DND-41 (cell line): ENCODE measurements around the gene ZNF783.

Source experiments
- EZH2 ChIP-seq: IDR thresholded peaks from 3 replicates; pipeline ENCODE4 v1.6.1; 2012; ENCODE audit warnings: borderline replicate concordance, low read depth, mild to moderate bottlenecking, moderate library complexity, low read length, inconsistent platforms; ENCODE audit not compliant: severe bottlenecking
- TF ChIP-seq, protein P1 (sequence below): IDR thresholded peaks from 2 replicates; pipeline ENCODE4 v1.5.1; 2012; ENCODE audit warnings: borderline replicate concordance, low read length, moderate library complexity, mild to moderate bottlenecking; ENCODE audit not compliant: poor library complexity, severe bottlenecking; ENCODE audit errors: extremely low read depth

DNA sequence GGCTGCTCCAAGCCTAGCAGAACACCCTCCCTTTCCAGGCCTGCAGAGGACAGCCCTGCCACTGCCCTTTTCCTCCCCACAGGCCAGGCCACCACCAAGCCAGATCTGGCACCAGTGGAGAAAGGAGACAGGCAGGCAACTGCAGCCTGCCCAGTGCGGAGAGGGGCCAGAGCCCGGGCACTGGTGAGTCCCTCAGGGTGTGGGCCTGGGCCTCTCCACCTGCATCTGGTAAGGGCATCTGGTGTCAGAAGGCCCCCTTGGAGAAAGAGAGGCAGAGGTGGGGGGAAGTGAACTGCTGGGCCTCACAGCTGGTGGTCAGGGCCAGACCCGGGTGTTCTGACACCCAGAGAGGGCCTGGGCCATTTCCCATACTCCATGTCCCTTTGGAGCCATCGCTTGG, 27.9 kb downstream of the ZNF783 start:
- TF ChIP-seq, protein P1, sequence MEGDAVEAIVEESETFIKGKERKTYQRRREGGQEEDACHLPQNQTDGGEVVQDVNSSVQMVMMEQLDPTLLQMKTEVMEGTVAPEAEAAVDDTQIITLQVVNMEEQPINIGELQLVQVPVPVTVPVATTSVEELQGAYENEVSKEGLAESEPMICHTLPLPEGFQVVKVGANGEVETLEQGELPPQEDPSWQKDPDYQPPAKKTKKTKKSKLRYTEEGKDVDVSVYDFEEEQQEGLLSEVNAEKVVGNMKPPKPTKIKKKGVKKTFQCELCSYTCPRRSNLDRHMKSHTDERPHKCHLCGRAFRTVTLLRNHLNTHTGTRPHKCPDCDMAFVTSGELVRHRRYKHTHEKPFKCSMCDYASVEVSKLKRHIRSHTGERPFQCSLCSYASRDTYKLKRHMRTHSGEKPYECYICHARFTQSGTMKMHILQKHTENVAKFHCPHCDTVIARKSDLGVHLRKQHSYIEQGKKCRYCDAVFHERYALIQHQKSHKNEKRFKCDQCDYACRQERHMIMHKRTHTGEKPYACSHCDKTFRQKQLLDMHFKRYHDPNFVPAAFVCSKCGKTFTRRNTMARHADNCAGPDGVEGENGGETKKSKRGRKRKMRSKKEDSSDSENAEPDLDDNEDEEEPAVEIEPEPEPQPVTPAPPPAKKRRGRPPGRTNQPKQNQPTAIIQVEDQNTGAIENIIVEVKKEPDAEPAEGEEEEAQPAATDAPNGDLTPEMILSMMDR = no peak
- TF ChIP-seq EZH2 = no peak
